Measurements from ENCODE around the gene PUS10. TPM values are rescaled to one million over a fixed set of nuclear protein-coding genes. Genes with fewer than 3 reads are reported as not detected.
"Not testable (repeated sequence)": the region's sequence is repeated elsewhere in the genome, so short reads cannot be mapped to it uniquely, and the experiment has no call there.

PUS10 gene
- total RNA-seq, 3 donors from 2014 or later = 8.2 to 16.2 (median 9.3) TPM

DNA sequence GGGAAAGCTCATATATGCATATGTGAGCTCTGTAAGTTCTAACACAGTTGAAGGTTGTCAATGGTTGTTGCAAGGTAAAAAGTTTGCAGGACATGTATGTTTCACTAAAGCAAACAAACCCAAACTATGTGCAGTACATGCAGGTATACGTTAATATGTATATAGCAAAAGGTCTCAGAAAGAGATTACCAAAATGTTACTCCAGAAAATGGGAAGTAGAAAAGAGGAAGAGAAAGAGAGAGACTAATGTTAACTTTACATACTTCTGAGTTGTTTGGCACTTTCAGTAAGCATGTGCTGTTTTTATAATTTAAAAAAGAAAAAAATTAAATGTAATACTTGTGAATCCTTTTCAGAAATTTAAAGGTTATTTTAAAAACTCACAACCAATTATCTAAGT lies 33.3 kb downstream of the PUS10 start:
- Histone ChIP-seq H3K4me3 (no peak overlapping the region), H3K36me3 (no peaks in the 10 kb centered on the region), H3K27ac (no peak overlapping the region), H3K4me1 (no peaks in the 10 kb centered on the region), H3K9me3 (no peaks in the 10 kb centered on the region), H3K27me3 (no peaks in the 10 kb centered on the region)
- TF ChIP-seq POLR2AphosphoS5 (IDR thresholded peaks at IDR 0.05) (no peak), POLR2A (IDR thresholded peaks at IDR 0.05) (no peak)
- TF ChIP-seq, protein P1, sequence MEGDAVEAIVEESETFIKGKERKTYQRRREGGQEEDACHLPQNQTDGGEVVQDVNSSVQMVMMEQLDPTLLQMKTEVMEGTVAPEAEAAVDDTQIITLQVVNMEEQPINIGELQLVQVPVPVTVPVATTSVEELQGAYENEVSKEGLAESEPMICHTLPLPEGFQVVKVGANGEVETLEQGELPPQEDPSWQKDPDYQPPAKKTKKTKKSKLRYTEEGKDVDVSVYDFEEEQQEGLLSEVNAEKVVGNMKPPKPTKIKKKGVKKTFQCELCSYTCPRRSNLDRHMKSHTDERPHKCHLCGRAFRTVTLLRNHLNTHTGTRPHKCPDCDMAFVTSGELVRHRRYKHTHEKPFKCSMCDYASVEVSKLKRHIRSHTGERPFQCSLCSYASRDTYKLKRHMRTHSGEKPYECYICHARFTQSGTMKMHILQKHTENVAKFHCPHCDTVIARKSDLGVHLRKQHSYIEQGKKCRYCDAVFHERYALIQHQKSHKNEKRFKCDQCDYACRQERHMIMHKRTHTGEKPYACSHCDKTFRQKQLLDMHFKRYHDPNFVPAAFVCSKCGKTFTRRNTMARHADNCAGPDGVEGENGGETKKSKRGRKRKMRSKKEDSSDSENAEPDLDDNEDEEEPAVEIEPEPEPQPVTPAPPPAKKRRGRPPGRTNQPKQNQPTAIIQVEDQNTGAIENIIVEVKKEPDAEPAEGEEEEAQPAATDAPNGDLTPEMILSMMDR (IDR thresholded peaks at IDR 0.05) = no peak
- intact Hi-C loops (cut with DNase I; ENCODE audit: low total_unique reads) = no loop called here
- DNase-seq (ENCODE audit: low spot score in 2 of 2) = no peak

- intact Hi-C loops (cut with DNase I; ENCODE audit: low total_unique reads); H3K27me3 ChIP-seq; DNase-seq (ENCODE audit: low spot score in 2 of 2); H3K27ac ChIP-seq; H3K9me3 ChIP-seq; H3K4me3 ChIP-seq; H3K4me1 ChIP-seq; H3K36me3 ChIP-seq: not testable (repeated sequence)
Measured at GRCh38 chr2:60982066-60982465, 36.0 kb downstream of the PUS10 start.

GRCh38 chr2:60980071-60980815 lies 37.8 kb downstream of the PUS10 start:
- no peak overlapping the region for H3K4me3 ChIP-seq
- no peak for DNase-seq (ENCODE audit: low spot score in 2 of 2)
- H3K9me3 ChIP-seq = no peaks in the 10 kb centered on the region
- H3K27ac ChIP-seq = no peak overlapping the region
- intact Hi-C loops (cut with DNase I; ENCODE audit: low total_unique reads) = no loop called here
- no peaks in the 10 kb centered on the region for H3K36me3 ChIP-seq
- no peak for TF ChIP-seq POLR2AphosphoS5 (IDR thresholded peaks at IDR 0.05)
- no peaks in the 10 kb centered on the region for H3K27me3 ChIP-seq
- no peaks in the 10 kb centered on the region for H3K4me1 ChIP-seq

GRCh38 chr2:60979231-60979630 lies 38.8 kb downstream of the PUS10 start:
- intact Hi-C loops (cut with DNase I; ENCODE audit: low total_unique reads) = loop anchor here (2.0 kb wide), 1 partner anchor 62 kb away; no protein-coding TSS in a partner anchor
- H3K4me1 ChIP-seq = no peaks in the 10 kb centered on the region
- H3K27ac ChIP-seq = no peak overlapping the region
- no peaks in the 10 kb centered on the region for H3K36me3 ChIP-seq
- no peak overlapping the region for H3K4me3 ChIP-seq
- TF ChIP-seq, protein P1 (IDR thresholded peaks at IDR 0.05) = no peak
- DNase-seq (ENCODE audit: low spot score in 2 of 2) = no peak
- no peaks in the 10 kb centered on the region for H3K27me3 ChIP-seq
- no peaks in the 10 kb centered on the region for H3K9me3 ChIP-seq

DNA sequence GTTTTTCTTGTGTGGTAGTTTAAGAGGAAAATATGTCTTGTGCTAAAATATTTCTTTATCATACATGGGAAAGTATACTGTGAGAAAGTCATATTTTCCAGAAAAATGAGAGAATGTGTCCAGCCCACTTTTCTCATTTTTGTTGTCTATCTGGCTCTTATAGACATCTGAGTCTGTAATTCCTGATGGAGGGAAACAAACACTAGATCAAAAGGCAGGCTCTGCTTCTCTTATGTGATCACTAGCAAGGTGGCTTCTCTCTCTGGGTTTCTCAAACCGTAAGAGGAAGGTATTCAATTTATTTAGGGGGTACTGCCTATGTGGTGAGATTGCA lies 40.5 kb downstream of the PUS10 start:
- H3K4me3 ChIP-seq = no peak overlapping the region
- no peaks in the 10 kb centered on the region for H3K27me3 ChIP-seq
- TF ChIP-seq POLR2AphosphoS5 (IDR thresholded peaks at IDR 0.05) (no peak), POLR2A (IDR thresholded peaks at IDR 0.05) (no peak)
- TF ChIP-seq, protein P1 (IDR thresholded peaks at IDR 0.05) = no peak
- intact Hi-C loops (cut with DNase I; ENCODE audit: low total_unique reads) = no loop called here
- no peak for DNase-seq (ENCODE audit: low spot score in 2 of 2)
- H3K9me3 ChIP-seq = no peaks in the 10 kb centered on the region
- H3K36me3 ChIP-seq = no peaks in the 10 kb centered on the region
- H3K4me1 ChIP-seq = no peaks in the 10 kb centered on the region
- no peak overlapping the region for H3K27ac ChIP-seq

- no peaks in the 10 kb centered on the region for H3K27me3 ChIP-seq
- TF ChIP-seq, protein P1 (IDR thresholded peaks at IDR 0.05) = no peak
- TF ChIP-seq POLR2A (IDR thresholded peaks at IDR 0.05) (no peak), POLR2AphosphoS5 (IDR thresholded peaks at IDR 0.05) (no peak)
- H3K27ac ChIP-seq = no peak overlapping the region
- intact Hi-C loops (cut with DNase I; ENCODE audit: low total_unique reads) = no loop called here
- H3K36me3 ChIP-seq = no peaks in the 10 kb centered on the region
- H3K4me1 ChIP-seq = no peaks in the 10 kb centered on the region
- no peak for DNase-seq (ENCODE audit: low spot score in 2 of 2)
- H3K9me3 ChIP-seq = no peaks in the 10 kb centered on the region
- H3K4me3 ChIP-seq = no peak overlapping the region
Measured at GRCh38 chr2:60976875-60977561, 41.0 kb downstream of the PUS10 start.
